T-helper 22 cell (primary cell): Measurements from ENCODE around the gene DZANK1.
"Not testable (repeated sequence)": the region's sequence is repeated elsewhere in the genome, so short reads cannot be mapped to it uniquely, and the experiment has no call there.

ENCODE experiments used
- DNase-seq: peaks from one replicate; pipeline ENCODE4 v3.0.0-alpha.2; 2020; ENCODE audit warnings: low read depth

The DZANK1 gene

GRCh38 chr20:18436847-18437246 lies 30.0 kb downstream of the DZANK1 start:
- no peak for DNase-seq

- no peak for DNase-seq
Observed at GRCh38 chr20:18431206-18431605, 35.6 kb downstream of the DZANK1 start.

DNA sequence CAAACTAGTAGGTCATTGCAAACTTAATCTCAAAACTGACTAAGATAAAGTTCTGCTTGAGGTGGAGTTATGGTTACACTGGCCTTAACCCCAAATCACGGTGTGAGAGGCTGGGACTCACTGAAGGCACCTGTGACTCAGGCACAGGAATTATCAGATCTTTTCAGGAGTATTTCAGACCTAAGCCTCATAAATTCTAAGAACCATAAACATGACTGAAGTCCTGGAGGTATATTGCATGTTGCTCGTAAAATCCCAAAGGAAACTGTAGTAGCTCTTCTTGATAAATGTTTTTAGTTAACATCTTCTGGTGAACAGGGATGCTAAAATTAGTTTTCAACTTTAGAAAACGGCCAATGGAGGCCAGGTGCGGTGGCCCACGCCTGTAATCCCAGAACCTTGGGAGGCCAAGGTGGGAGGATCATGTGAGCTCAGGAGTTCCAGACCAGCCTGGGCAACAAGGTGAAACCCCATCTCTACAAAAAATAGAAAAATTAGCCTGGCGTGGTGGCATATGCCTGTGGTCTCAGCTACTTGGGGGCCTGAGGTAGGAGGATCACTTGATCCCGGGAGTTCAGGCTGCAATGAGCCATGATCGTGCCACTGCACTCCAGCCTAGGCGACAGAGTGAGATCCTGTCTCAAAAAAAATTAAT lies 36.5 kb downstream of the DZANK1 start:
- DNase-seq = no peak

DNA sequence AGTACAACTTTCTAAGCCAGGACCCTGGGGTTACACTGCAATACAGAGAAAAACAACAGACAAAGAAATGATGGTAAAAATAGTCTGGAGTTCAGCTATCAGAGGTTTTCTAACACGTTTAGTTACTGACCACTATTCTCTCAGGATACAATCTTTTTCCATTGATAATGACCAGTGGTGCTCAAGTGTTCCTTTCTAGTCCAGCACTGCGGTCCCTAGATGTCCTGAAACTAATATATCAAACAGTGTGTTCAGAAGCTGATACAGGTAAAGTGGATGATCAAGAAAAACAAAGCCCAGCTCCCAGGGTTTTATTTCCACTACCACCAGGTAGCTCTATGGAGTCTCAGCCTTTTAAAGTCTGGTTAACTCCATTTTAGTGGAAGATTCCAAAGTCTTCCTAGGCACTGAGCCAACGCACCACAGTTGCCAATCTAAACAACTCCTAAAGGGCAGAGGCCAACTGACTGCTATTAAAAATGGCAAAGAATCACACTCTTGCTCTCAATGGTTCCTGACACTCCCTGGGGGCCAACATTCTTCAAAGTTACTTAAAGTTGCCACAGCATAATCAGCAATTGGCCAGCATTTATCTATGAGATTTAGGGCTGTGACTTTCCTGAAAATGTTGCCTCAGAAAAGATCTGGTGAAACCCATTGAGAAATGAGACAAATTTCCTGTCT lies 38.2 kb downstream of the DZANK1 start:
- DNase-seq = no peak

DNA sequence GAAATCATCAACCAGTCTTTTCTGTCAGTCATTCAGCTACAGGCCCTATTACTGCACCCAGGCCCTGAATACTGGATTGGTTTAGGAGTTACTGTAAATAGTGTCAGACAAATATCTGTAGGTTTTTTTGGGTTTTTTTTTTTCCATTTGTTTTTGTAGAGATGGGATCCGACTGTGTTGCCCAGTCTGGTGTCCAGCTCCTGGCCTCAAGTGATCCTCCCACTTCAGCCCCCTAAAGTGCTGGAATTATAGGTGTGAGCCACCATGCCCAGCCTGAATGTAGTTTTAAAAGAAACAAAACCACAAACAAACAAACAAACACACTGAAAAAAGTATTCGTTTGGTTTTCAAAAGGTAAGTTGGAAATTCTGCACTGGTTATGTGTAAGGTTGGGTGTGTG lies 39.6 kb downstream of the DZANK1 start:
- DNase-seq = no peak

GRCh38 chr20:18421608-18422007 lies 45.2 kb downstream of the DZANK1 start:
- DNase-seq = no peak

- no peak for DNase-seq
Observed at GRCh38 chr20:18416486-18416885, 50.3 kb downstream of the DZANK1 start.

GRCh38 chr20:18414140-18414539 lies 52.7 kb downstream of the DZANK1 start:
- no peak for DNase-seq

DNA sequence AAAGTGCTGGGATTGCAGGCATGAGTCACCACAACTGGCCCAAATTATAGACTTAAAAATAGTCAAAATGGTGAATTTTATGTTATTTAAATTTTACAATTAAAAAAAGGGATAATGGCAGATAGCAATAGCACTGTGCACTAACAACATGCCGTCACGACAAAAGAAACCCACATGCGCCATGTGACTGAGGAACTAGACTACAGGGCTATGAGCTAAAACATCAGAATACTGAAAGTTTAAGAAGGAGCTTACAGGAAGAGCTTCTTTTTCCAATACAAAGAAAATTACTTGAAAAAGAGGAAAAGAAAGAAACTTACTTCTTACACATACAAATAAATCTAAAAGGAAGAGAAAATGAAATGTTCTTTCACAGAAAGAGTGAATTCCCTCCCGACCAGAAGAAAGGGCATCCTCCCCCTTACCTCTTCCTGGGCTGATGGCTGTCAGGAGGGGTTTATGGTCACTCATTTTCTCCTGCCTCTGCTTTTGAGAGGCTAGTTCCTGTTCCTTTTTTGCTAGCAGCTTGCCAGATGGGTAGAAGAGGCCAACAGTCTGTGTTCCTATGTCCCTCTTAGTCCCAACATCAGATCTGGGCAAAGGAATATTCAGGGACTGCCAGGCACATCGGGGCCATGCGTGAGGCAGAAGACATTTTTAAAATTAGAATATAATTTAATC lies 54.5 kb downstream of the DZANK1 start:
- no peak for DNase-seq

- DNase-seq = no peak
Observed at GRCh38 chr20:18405826-18406225, 61.0 kb downstream of the DZANK1 start.

- DNase-seq = no peak
Observed at GRCh38 chr20:18404172-18404571, 62.7 kb downstream of the DZANK1 start.

DNA sequence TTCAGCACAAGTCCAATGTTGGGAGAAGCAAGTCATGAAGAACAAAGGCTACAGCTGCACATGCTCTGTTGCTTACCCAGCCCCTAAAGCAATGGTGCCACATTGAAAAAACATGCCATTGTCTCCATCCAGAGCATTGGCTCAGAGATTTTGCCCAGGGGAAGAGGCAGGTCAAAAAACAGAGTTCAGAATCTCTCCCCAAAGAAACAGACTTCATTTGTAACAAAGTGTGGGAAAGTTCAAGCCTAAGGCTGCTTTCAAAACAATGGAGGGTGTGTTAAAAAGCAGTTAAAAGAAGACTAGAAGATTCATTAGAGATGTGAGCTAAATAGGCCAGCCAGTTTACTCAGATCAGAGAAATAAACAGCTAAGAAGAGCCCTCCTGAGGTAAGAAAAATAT lies 63.6 kb downstream of the DZANK1 start:
- no peak for DNase-seq

DNA sequence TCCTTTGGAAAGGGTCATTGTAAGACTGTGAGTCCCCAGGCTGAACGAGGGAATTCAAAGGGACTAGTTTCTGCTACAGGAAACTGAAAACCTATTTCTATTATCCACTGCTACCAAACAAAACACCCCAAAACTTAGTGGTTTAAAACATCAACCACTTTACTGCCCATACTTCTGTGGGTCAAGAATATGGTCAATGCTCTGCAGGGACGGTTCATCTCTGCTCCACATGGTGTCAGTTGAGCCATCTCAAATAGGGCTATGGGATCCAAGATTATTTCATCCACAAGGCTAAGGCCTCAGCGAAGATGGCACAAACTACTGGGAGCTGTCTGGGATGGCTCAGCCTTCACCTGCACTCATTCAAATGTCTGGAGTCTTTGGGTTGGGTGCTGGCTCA lies 65.5 kb downstream of the DZANK1 start:
- no peak for DNase-seq

GRCh38 chr20:18400460-18400859 lies 66.4 kb downstream of the DZANK1 start:
- no peak for DNase-seq

DNA sequence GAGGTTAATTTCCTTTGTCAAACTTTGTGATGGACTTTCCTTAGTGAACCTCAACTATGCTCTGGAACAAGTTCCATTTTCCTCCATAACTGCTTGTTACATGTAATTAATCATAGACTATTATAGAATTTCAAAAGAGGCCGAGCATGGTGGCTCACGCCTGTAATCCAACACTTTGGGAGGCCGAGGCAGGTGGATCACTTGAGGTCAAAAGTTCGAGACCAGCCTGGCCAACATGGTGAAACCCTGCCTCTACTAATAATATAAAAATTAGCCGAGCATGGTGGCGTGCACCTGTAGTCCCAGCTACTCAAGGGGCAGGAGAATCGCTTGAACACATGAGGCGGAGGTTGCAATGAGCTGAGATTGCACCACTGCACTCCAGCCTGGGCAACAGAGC lies 68.1 kb downstream of the DZANK1 start:
- not testable (repeated sequence) for DNase-seq

DNA sequence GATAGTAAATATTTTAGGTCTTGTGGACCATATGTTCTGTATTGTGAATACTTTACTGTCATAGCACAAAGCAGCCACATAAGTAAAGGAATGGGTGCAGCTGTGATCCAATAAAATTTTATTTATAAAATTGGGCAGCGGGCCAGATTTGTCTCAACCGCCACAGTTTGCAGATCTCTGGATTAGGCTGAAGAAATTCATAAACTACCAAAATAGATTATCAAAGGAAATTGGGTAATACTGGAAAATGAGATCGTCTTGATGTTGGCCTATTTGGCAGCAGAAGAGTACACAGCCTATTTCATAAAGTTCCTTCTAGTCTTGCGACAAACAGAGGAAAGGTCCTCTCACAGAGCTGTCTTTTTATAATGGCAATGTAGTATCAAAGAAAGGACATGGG lies 69.8 kb downstream of the DZANK1 start:
- DNase-seq = no peak

GRCh38 chr20:18395544-18395943 lies 71.3 kb downstream of the DZANK1 start:
- no peak for DNase-seq

- DNase-seq = no peak
Observed at GRCh38 chr20:18394363-18394762, 72.5 kb downstream of the DZANK1 start.

- DNase-seq = no peak
Observed at GRCh38 chr20:18391686-18392085, 75.1 kb downstream of the DZANK1 start.

- DNase-seq = no peak
Observed at GRCh38 chr20:18390201-18390600, 76.6 kb downstream of the DZANK1 start.

- DNase-seq = no peak
Observed at GRCh38 chr20:18388860-18389259, 78.0 kb downstream of the DZANK1 start.

DNA sequence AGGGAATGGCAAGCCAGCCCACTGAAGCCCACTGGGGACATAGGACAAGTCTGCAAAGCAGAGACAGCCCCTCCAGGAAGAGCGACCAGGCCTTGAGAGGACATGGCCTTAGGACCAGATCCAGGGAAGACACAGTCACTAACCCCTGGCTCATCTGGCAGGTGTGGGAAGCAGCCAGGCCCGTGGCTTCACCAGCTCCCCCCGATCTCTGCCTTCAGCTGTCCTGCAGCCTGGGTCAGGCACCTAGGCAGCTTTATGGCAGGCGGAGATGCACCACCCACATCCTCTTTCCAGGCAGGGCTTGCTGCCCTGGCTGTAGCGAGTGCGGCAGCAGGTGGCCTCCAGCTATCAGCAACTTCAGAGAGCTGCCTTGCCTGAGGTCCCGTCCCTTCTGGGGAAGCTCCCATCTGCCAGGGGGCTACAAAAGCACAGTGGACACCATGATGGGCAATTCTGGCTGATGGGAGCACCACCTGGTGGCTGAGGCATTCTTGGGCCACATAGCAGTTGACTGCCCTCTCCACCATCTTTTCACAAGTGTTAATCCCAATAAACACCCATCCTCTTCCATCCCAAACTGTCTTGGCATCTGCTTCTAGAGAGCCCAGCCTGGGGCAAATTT lies 85.8 kb downstream of the DZANK1 start:
- no peak for DNase-seq

DNA sequence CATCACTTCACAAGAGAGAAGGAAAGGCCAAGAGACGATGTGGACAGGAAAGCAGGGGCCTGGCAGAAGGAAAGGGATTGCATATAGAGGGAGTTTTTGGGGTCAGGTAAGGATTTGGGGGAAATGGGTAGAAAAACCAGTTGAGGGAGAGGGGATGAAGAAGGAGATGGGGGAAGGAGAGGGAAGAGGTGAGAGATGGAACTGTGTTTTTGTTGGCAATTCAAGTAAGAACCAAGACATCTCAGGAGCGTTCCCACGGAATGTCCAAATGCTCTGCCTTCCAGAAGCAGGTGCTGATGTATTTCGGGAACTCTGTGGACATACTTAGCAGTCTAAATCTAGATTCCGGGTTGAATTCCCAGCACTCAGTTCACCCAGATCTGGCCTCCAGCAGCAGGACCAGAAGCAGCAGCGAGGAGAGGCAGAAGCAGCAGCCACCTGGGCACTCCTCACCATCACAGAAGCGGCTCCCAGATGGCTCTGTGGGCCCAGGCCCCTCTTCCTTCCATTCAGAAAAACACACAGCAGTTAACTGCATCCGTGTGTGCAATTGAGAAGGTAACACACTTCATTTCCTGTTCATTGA lies 88.8 kb downstream of the DZANK1 start:
- no peak for DNase-seq
